Fibroblast of peridontal ligament (primary cell): ENCODE measurements around the gene RNGTT.

Experiments used
- DNase-seq: peaks from one replicate; pipeline ENCODE4 v3.0.0-alpha.2; 2010; ENCODE audit errors: extremely low read depth

Gene RNGTT

DNA sequence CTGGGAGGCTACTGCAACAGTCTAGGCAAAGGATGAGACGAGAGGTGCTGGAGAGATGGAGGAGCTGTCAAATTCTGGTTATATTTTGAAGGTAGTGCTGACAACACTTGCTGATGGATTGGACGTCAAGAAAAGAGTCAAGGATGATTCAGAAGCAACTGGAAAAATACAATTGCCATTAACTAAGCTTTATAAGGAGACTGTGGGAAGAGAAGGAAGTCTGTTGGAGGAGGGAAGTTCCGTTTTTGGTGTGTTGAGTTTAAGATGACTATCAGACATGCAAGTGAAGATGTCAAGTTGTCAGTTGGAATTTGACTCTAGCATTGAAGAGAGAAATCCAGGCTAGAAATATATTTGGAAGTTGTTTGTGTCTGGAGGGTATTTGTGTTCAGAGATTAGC is 358.1 kb downstream of the RNGTT start:
- no peak for DNase-seq

GRCh38 chr6:88599571-88599970 is 363.8 kb downstream of the RNGTT start:
- no peak for DNase-seq

DNA sequence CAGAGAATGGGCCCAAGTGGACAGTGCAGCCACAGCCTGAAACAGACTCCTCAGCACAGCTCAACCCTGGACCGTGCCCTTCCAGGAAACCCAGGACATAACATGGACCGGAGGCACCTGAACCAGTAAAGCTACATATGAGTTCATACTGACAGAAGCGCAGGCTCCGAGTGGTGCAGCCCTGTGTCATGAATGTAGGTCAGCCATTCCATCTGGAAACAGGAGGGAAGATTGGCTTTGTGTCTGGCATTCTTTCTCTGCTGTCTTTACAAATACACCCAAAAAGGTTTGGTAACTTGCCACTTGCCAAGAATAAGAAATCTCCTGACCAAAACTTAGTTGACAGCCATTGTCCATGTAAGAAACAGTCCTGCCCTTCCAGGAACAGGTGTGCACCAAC is 366.6 kb downstream of the RNGTT start:
- DNase-seq: no peak

GRCh38 chr6:88588938-88589337 is 374.5 kb downstream of the RNGTT start:
- no peak for DNase-seq

GRCh38 chr6:88587150-88587520 is 376.3 kb downstream of the RNGTT start:
- DNase-seq: no peak

- no peak for DNase-seq
Measured at GRCh38 chr6:88586371-88587149, 376.9 kb downstream of the RNGTT start.

- DNase-seq: no peak
Measured at GRCh38 chr6:88585276-88585692, 378.1 kb downstream of the RNGTT start.

- no peak for DNase-seq
Measured at GRCh38 chr6:88584581-88585275, 378.7 kb downstream of the RNGTT start.

DNA sequence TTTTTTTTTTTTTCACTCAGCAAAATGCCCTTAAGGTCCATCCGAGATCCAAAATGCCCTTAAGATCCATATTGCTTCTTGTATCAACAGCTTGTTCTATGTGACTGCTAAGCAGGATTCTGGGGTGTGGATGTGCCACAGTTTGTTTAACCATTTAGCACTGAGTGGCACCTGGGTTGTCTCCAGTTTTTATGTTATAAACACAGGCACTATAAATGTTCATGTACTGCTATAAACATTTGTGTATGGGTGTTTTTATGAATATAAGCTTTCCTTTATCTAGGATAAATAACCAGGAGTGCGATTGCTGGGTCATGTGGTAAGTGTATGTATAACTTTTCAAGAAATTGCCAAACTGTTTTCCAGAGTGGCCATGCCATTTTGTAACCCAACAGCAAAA is 386.0 kb downstream of the RNGTT start:
- DNase-seq: no peak

GRCh38 chr6:88575536-88575935 is 387.9 kb downstream of the RNGTT start:
- DNase-seq: no peak

DNA sequence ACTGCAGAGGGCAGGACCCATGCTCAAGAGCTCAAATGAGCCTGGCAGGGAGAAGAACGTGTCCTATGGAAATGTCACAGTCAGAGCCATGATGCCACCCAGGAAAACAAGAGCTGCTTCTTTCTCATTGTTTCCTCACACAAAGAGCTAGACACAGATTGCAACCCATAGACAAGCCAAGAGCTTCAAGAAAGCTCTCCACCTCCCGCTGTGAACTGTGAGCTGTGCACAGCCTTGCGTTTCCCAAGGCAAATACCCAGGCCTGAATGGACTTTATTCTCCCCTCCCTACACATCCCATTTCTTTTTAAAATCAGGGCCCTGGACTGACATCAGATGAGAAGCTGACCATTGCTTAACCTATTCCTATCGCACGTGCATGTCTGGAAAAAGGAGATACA is 388.8 kb downstream of the RNGTT start:
- no peak for DNase-seq

GRCh38 chr6:88574031-88574430 is 389.4 kb downstream of the RNGTT start:
- DNase-seq: no peak

GRCh38 chr6:88573561-88573960 is 389.9 kb downstream of the RNGTT start:
- no peak for DNase-seq

- no peak for DNase-seq
Measured at GRCh38 chr6:88572449-88573139, 390.8 kb downstream of the RNGTT start.

DNA sequence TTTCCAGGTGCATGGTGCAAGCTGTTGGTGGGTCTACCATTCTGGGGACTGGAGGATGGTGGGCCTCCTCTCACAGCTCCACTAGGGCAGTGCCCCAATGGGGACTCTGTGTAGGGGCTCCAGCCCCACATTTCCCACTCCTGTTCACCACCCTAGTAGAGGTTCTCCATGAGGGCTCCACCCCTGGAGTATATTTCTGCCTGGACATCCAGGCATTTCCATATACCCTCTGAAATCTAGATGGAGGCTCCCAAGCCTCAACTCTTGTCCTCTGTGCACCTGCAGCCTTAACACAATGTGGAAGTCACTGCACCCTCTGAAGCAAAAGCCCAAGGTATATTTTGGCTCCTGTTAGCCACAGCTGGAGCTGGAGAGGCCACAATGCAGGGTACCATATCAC is 393.5 kb downstream of the RNGTT start:
- DNase-seq: no peak

DNA sequence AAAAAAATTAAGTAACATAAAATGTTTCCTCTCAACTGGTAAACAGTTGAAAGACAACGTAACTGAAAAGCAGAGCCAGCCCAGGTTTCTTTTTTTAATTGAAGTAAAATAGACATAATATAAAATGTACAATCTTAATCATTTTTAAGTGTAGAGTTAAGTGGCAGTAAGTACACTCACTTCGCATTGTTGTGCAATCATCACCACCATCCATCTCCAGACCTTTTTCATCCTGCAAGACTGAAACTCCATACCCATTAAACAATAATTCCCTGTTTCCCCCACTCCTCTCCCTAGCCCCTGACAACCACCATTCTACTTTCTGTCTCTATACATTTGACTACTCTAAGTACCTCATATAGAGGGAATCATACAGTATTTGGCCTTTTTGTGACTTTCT is 395.7 kb downstream of the RNGTT start:
- DNase-seq: no peak

- no peak for DNase-seq
Measured at GRCh38 chr6:88566746-88567534, 396.5 kb downstream of the RNGTT start.

- no peak for DNase-seq
Measured at GRCh38 chr6:88565836-88566235, 397.6 kb downstream of the RNGTT start.

GRCh38 chr6:88565409-88565811 is 398.0 kb downstream of the RNGTT start:
- DNase-seq: no peak

- no peak for DNase-seq
Measured at GRCh38 chr6:88563277-88563625, 400.2 kb downstream of the RNGTT start.

DNA sequence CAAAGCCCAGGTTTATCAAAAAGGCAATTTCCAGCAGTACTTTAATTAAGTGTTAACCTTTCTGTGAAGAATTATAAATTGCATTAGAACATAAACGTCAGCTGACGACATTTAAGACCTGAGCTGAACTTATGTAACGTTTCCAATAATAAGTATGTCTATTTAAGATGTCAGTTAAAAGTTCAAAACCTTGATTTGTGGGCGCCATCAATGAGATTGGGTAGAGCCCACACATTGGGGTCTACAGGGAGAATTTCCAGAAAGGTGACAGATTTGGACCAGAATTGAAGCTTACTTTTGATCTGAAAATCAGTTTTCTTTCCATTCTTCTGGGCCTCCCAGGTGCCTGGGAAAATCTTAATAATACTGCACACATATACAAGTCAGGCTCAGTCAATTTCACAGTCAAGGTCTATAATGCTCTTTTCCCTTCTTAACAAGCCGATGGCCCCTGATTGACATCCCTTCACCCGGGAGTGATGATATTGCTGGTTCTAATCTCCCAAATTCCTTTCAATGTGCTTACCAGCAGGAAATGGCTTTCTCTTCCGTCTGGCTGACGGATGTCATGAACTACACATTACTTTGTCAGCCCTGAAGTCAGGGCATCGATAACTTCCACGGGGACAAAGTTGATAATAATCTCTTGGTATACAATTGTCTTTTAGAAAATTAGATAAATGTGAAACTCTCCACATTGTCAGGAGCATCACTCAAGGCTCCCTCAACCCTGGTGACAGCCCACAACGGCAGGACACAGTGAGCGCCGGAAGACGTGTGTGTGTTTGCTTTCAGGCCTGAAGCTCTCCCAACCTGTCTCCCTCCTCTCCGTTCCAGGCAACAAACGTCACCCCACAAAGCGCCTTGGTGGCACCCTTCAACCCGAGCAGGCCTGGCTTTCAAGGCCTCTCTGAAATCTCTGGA is 400.8 kb downstream of the RNGTT start:
- DNase-seq: no peak
